ENCODE measurements around the gene NOTO. TPM values are rescaled to one million over a fixed set of nuclear protein-coding genes. Genes with fewer than 3 reads are reported as not detected.
"Not testable (repeated sequence)": the region's sequence is repeated elsewhere in the genome, so short reads cannot be mapped to it uniquely, and the experiment has no call there.

The NOTO gene
- not detected for total RNA-seq
- not detected for total RNA-seq (2013)
- 0 to 0.09 (median 0) reads per million in 29 experiments for total RNA-seq

- no peak within 1 kb of the TSS for H3K27ac ChIP-seq (ENCODE audit: low read length)
- H3K27ac Mint-ChIP-seq = no peak within 1 kb of the TSS
- H3K9me3 Mint-ChIP-seq = no peaks in the 10 kb centered on the region
- CTCF ChIA-PET = interaction anchor here in 1 of 2 donors (1.0 kb wide), 1 partner anchor 10 kb away, joined by 3 read pairs; no protein-coding TSS in a partner anchor
- WGBS (ENCODE audit: insufficient coverage) = 8% methylated on average over 84 of the region's 87 CpGs
- H3K9me3 ChIP-seq = no peaks in the 10 kb centered on the region
- H3K4me3 ChIP-seq (ENCODE audit: control insufficient read depth in 1 of 2, extremely low read depth in 1 of 2, low read length in 1 of 2) = no peak within 1 kb of the TSS
- H3K4me1 Mint-ChIP-seq = peaks cover 6 to 11% (median 9%) of the 10 kb centered on the region in 3 donors
- H3K4me3 Mint-ChIP-seq = peak within 1 kb of the TSS; percentile 46 to 72 (median 60)
- H3K36me3 ChIP-seq (ENCODE audit: control insufficient read depth in 2 of 2, extremely low read depth in 1 of 2, insufficient read depth in 1 of 2, low read length in 1 of 2) = no peaks in the 10 kb centered on the region
- POLR2A ChIA-PET = no interaction called here
- peak; percentile 53 to 60 (median 56) for ATAC-seq (replicated peaks in 1 of 4)
- peak in 1 of 35 experiments; percentile 15 for DNase-seq
- peaks cover 0 to 15% of the 10 kb centered on the region in 2 experiments for H3K4me1 ChIP-seq (ENCODE audit: control insufficient read depth in 1 of 2, extremely low read depth in 1 of 2, insufficient read depth in 2 of 2, low read length in 2 of 2)
- peaks cover 15 to 60% of the 10 kb centered on the region in 2 experiments for H3K27me3 ChIP-seq (replicated peaks in 1 of 2; ENCODE audit: control insufficient read depth in 2 of 2, extremely low read depth in 1 of 2, insufficient read depth in 2 of 2, low read length in 1 of 2)
- H3K36me3 Mint-ChIP-seq = no peaks in the 10 kb centered on the region
- H3K27me3 Mint-ChIP-seq = peaks cover 41 to 51% of the 10 kb centered on the region in 2 donors
Measured at GRCh38 chr2:73202156-73203054, at the start of gene NOTO. NOTO (plus strand) TSS chr2:73202574; CDS start chr2:73202667, 93 bp downstream.

DNA sequence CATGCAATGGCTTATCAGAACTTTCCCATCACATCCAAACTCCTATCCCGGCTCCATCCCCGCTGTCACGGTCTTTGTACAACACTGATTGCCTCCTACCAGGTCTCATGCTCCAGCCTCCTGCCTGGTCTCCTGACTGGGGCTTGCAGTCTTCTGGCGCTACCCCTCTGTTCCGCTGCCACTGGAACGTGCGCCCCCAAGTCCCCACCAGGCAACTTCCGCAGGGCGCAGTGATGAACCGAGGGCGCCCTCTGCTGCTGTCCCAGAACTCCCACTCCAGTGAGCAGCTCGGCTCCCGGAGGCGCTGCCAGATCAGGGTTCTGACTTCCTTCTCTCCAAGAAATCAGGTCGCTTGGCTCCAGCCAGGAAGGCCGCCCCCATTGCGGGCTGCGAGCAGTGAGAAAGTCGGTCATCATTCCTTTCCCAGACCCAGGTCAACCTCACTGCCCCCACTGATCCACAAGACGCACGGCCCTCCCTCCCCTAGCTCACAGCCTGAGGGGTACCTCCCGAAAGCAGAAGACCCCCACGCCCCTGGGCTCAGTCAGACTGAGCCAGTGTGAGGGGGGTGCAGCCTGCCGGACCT is 45.7 kb upstream of the NOTO start:
- Histone ChIP-seq H3K4me1 (ENCODE audit: control insufficient read depth in 1 of 2, extremely low read depth in 1 of 2, insufficient read depth in 2 of 2, low read length in 2 of 2) (peaks cover 0 to 7% of the 10 kb centered on the region in 2 experiments), H3K4me3 (ENCODE audit: control insufficient read depth in 1 of 2, extremely low read depth in 1 of 2, low read length in 1 of 2) (no peak overlapping the region), H3K27ac (ENCODE audit: low read length) (no peak overlapping the region), H3K27me3 (replicated peaks in 1 of 2; ENCODE audit: control insufficient read depth in 2 of 2, extremely low read depth in 1 of 2, insufficient read depth in 2 of 2, low read length in 1 of 2) (peaks cover 0 to 23% of the 10 kb centered on the region in 2 experiments), H3K9me3 (no peaks in the 10 kb centered on the region), H3K36me3 (ENCODE audit: control insufficient read depth in 2 of 2, extremely low read depth in 1 of 2, insufficient read depth in 1 of 2, low read length in 1 of 2) (no peaks in the 10 kb centered on the region)
- no peak overlapping the region for H3K4me3 Mint-ChIP-seq
- H3K4me1 Mint-ChIP-seq = peaks cover 0 to 2% (median 0%) of the 10 kb centered on the region in 3 donors
- peaks cover 31 to 49% of the 10 kb centered on the region in 2 donors for H3K27me3 Mint-ChIP-seq
- peak in 3 of 4 experiments; percentile 34 to 47 (median 38) for ATAC-seq (replicated peaks in 1 of 4)
- ChIA-PET POLR2A (no interaction called here), CTCF (interaction anchor here in 1 of 2 donors (0.6 to 1.2 kb wide), 3 partner anchors 70 to 165 kb away, joined by 3 to 6 read pairs (median 3); no protein-coding TSS in a partner anchor)
- no peaks in the 10 kb centered on the region for H3K36me3 Mint-ChIP-seq
- WGBS (ENCODE audit: insufficient coverage) = 14% methylated on average over 19 of the region's 24 CpGs
- H3K27ac Mint-ChIP-seq = peak overlapping the region in 1 of 2 donors; percentile 53
- DNase-seq = peak in 18 of 35 experiments; percentile 8 to 52 (median 20)
- no peaks in the 10 kb centered on the region for H3K9me3 Mint-ChIP-seq

GRCh38 chr2:73162856-73163391 is 39.5 kb upstream of the NOTO start:
- Histone ChIP-seq H3K4me3 (ENCODE audit: control insufficient read depth in 1 of 2, extremely low read depth in 1 of 2, low read length in 1 of 2) (no peak overlapping the region), H3K27ac (ENCODE audit: low read length) (no peak overlapping the region), H3K4me1 (ENCODE audit: control insufficient read depth in 1 of 2, extremely low read depth in 1 of 2, insufficient read depth in 2 of 2, low read length in 2 of 2) (no peaks in the 10 kb centered on the region), H3K36me3 (ENCODE audit: control insufficient read depth in 2 of 2, extremely low read depth in 1 of 2, insufficient read depth in 1 of 2, low read length in 1 of 2) (no peaks in the 10 kb centered on the region), H3K27me3 (replicated peaks in 1 of 2; ENCODE audit: control insufficient read depth in 2 of 2, extremely low read depth in 1 of 2, insufficient read depth in 2 of 2, low read length in 1 of 2) (peaks cover 0 to 14% of the 10 kb centered on the region in 2 experiments), H3K9me3 (no peaks in the 10 kb centered on the region)
- CTCF ChIA-PET = interaction anchor here (0.5 to 1.6 kb wide), 8 partner anchors 10 to 313 kb away, joined by 3 to 14 read pairs (median 4); no protein-coding TSS in a partner anchor
- ATAC-seq (replicated peaks in 1 of 4) (no peak), DNase-seq (no peak)
- Mint-ChIP-seq H3K9me3 (no peaks in the 10 kb centered on the region), H3K36me3 (no peaks in the 10 kb centered on the region), H3K4me3 (no peak overlapping the region), H3K27me3 (peaks cover 11 to 35% of the 10 kb centered on the region in 2 donors), H3K27ac (no peak overlapping the region), H3K4me1 (no peaks in the 10 kb centered on the region)
- POLR2A ChIA-PET = no interaction called here
- 66% methylated on average over 5 of the region's 14 CpGs for WGBS (ENCODE audit: insufficient coverage)

GRCh38 chr2:73163483-73164367 is 38.6 kb upstream of the NOTO start:
- Mint-ChIP-seq H3K4me3 (no peak overlapping the region), H3K36me3 (no peaks in the 10 kb centered on the region), H3K27ac (no peak overlapping the region), H3K4me1 (no peaks in the 10 kb centered on the region), H3K27me3 (peaks cover 6 to 30% of the 10 kb centered on the region in 2 donors), H3K9me3 (no peaks in the 10 kb centered on the region)
- POLR2A ChIA-PET = interaction anchor here in 1 of 2 donors (0.6 kb wide), 1 partner anchor 254 kb away, joined by 4 read pairs; no protein-coding TSS in a partner anchor
- ATAC-seq (replicated peaks in 1 of 4) = peak; percentile 75 to 91 (median 81)
- H3K4me1 ChIP-seq (ENCODE audit: control insufficient read depth in 1 of 2, extremely low read depth in 1 of 2, insufficient read depth in 2 of 2, low read length in 2 of 2) = no peaks in the 10 kb centered on the region
- 100% methylated on average over 3 of the region's 10 CpGs for WGBS (ENCODE audit: insufficient coverage)
- no peaks in the 10 kb centered on the region for H3K36me3 ChIP-seq (ENCODE audit: control insufficient read depth in 2 of 2, extremely low read depth in 1 of 2, insufficient read depth in 1 of 2, low read length in 1 of 2)
- no peaks in the 10 kb centered on the region for H3K9me3 ChIP-seq
- CTCF ChIA-PET = interaction anchor here (0.5 to 1.6 kb wide), 10 partner anchors 11 to 313 kb away, joined by 3 to 14 read pairs (median 4); partner anchors contain the start of gene RAB11FIP5 (in 1 of the 2)
- H3K27ac ChIP-seq (ENCODE audit: low read length) = no peak overlapping the region
- peaks cover 0 to 12% of the 10 kb centered on the region in 2 experiments for H3K27me3 ChIP-seq (replicated peaks in 1 of 2; ENCODE audit: control insufficient read depth in 2 of 2, extremely low read depth in 1 of 2, insufficient read depth in 2 of 2, low read length in 1 of 2)
- no peak overlapping the region for H3K4me3 ChIP-seq (ENCODE audit: control insufficient read depth in 1 of 2, extremely low read depth in 1 of 2, low read length in 1 of 2)
- peak in 32 of 35 experiments; percentile 24 to 77 (median 54) for DNase-seq

DNA sequence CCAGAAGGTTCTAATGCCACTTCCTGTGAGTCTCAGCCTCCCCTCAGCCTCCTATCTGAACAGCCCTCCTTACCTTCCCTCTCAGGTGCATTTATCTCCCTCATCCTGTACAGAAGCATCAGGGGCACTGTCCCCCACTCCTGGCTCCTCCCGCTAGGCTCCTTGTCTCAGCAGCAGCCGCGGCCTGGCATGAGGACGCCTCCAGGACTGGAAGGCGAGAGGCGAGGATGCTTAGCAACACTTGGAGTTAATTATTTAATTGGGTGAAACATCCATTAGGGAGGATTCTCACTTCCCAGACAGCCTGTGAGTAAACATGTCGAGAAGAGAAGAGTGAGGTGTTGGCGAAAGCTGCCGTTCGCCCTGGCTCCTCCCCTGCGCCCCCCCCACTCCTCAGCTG is 36.4 kb upstream of the NOTO start:
- H3K27ac ChIP-seq (ENCODE audit: low read length); H3K9me3 ChIP-seq; H3K27ac Mint-ChIP-seq; H3K4me3 ChIP-seq (ENCODE audit: control insufficient read depth in 1 of 2, extremely low read depth in 1 of 2, low read length in 1 of 2); H3K36me3 Mint-ChIP-seq; CTCF ChIA-PET; DNase-seq; H3K4me1 ChIP-seq (ENCODE audit: control insufficient read depth in 1 of 2, extremely low read depth in 1 of 2, insufficient read depth in 2 of 2, low read length in 2 of 2); POLR2A ChIA-PET; H3K4me3 Mint-ChIP-seq; H3K36me3 ChIP-seq (ENCODE audit: control insufficient read depth in 2 of 2, extremely low read depth in 1 of 2, insufficient read depth in 1 of 2, low read length in 1 of 2); H3K9me3 Mint-ChIP-seq; H3K4me1 Mint-ChIP-seq; ATAC-seq (replicated peaks in 1 of 4): not testable (repeated sequence)
- peaks cover 0 to 14% of the 10 kb centered on the region in 2 donors for H3K27me3 Mint-ChIP-seq
- WGBS (ENCODE audit: insufficient coverage) = no CpG with 5 or more reads among the region's 11 CpGs
- H3K27me3 ChIP-seq (replicated peaks in 1 of 2; ENCODE audit: control insufficient read depth in 2 of 2, extremely low read depth in 1 of 2, insufficient read depth in 2 of 2, low read length in 1 of 2) = peaks cover 0 to 14% of the 10 kb centered on the region in 2 experiments
